Neural cell (in vitro differentiated cells): ENCODE results near the gene SCGB1C1. TPM values are rescaled to one million over a fixed set of nuclear protein-coding genes. Genes with fewer than 3 reads are reported as not detected.
A peak's percentile ranks its signal among the peaks of the same experiment; 100 is the strongest.

Experiments used
- H2AFZ ChIP-seq: fragments of 200-600, 300-800 bp; sonication (generic), shearing (Covaris generic); 2 replicates; pipeline ENCODE4 v1.6.0; 2014; ENCODE audit warnings: low read depth, mild to moderate bottlenecking, antibody characterized with exemption, low read length, moderate library complexity
- H3F3A ChIP-seq: fragments of 200-600 bp; shearing (Covaris generic); 2 replicates; pipeline ENCODE4 v1.6.1; 2016; ENCODE audit warnings: mild to moderate bottlenecking, moderate library complexity, mixed read lengths, antibody characterized with exemption, low read length; ENCODE audit not compliant: insufficient read depth, poor library complexity, severe bottlenecking
- H3K27ac ChIP-seq: fragments of 200-600, 300-800 bp; sonication (generic), shearing (Covaris generic); 2 replicates; pipeline ENCODE4 v1.5.1; 2014; ENCODE audit warnings: mild to moderate bottlenecking, low read length, moderate library complexity
- H3K27me3 ChIP-seq: fragments of 300-800, 200-600 bp; sonication (generic), shearing (Covaris generic); 2 replicates; pipeline ENCODE4 v1.6.0; 2014; ENCODE audit warnings: mild to moderate bottlenecking, low read depth, low read length, moderate library complexity; ENCODE audit not compliant: insufficient read depth
- H3K36me3 ChIP-seq: fragments of 300-800, 200-600 bp; sonication (generic), shearing (Covaris generic); 2 replicates; pipeline ENCODE4 v1.5.1; 2014; ENCODE audit warnings: mild to moderate bottlenecking, antibody characterized with exemption, low read length, moderate library complexity; ENCODE audit not compliant: insufficient read depth
- H3K4me2 ChIP-seq: fragments of 300-800, 200-600 bp; sonication (generic), shearing (Covaris generic); 2 replicates; pipeline ENCODE4 v1.6.0; 2014; ENCODE audit warnings: mild to moderate bottlenecking, low read length
- H3K4me3 ChIP-seq: fragments of 300-800, 200-600 bp; sonication (generic), shearing (Covaris generic); 2 replicates; pipeline ENCODE4 v1.5.1; 2014; ENCODE audit warnings: mild to moderate bottlenecking, low read length, moderate library complexity
- H3K79me2 ChIP-seq: fragments of 200-600 bp; shearing (Covaris generic); replicated peaks from 2 replicates; pipeline ENCODE4 v1.6.0; 2014; ENCODE audit warnings: mild to moderate bottlenecking, low read length, moderate library complexity; ENCODE audit not compliant: insufficient read depth
- H3K9ac ChIP-seq: fragments of 300-800, 200-600 bp; sonication (generic), shearing (Covaris generic); 2 replicates; pipeline ENCODE4 v1.6.1; 2016; ENCODE audit warnings: mild to moderate bottlenecking, low read length, mixed read lengths
- H3K9me2 ChIP-seq: fragments of 200-600 bp; shearing (Covaris generic); 2 replicates; pipeline ENCODE4 v1.6.1; 2016; ENCODE audit warnings: mild to moderate bottlenecking, low read length, mixed read lengths; ENCODE audit not compliant: insufficient read depth
- H3K9me3 ChIP-seq: fragments of 200-600, 300-800 bp; sonication (generic), shearing (Covaris generic); 2 replicates; pipeline ENCODE4 v1.6.1; 2016; ENCODE audit warnings: mild to moderate bottlenecking, mixed run types, low read length, moderate library complexity, mixed read lengths
- H4K20me1 ChIP-seq: fragments of 200-600 bp; shearing (Covaris generic); 2 replicates; pipeline ENCODE4 v1.6.1; 2016; ENCODE audit warnings: mild to moderate bottlenecking, mixed run types; ENCODE audit not compliant: insufficient read depth
- EP300 ChIP-seq: fragments of 450-650 bp; conservative IDR thresholded peaks from 2 replicates; pipeline ENCODE4 v1.6.1; 2014; ENCODE audit warnings: antibody characterized with exemption, mild to moderate bottlenecking, moderate library complexity; ENCODE audit not compliant: poor library complexity, severe bottlenecking
- EZH2 ChIP-seq: fragments of 200-600, 300-800 bp; shearing (Covaris generic), sonication (generic); IDR thresholded peaks from 2 replicates; pipeline ENCODE4 v1.6.1; 2014; ENCODE audit warnings: antibody characterized with exemption, low read length, borderline replicate concordance, mild to moderate bottlenecking; ENCODE audit not compliant: insufficient read depth, poor library complexity, severe bottlenecking
- MXI1 ChIP-seq: fragments of 450-650 bp; conservative IDR thresholded peaks from 2 replicates; pipeline ENCODE4 v1.6.1; 2014; ENCODE audit warnings: antibody characterized with exemption, mild to moderate bottlenecking; ENCODE audit not compliant: poor library complexity, severe bottlenecking
- POLR2AphosphoS5 ChIP-seq: IDR thresholded peaks from 2 replicates; pipeline ENCODE4 v1.6.1; 2012
- RAD21 ChIP-seq: fragments of 450-650 bp; conservative IDR thresholded peaks from 2 replicates; pipeline ENCODE4 v1.6.1; 2014; ENCODE audit warnings: antibody characterized with exemption, mild to moderate bottlenecking, moderate library complexity
- SMC3 ChIP-seq: fragments of 450-650 bp; conservative IDR thresholded peaks from 2 replicates; pipeline ENCODE4 v1.6.1; 2014; ENCODE audit warnings: antibody characterized with exemption, mild to moderate bottlenecking, moderate library complexity; ENCODE audit not compliant: poor library complexity
- TAF1 ChIP-seq: IDR thresholded peaks from 2 replicates; pipeline ENCODE4 v1.6.1; 2012; ENCODE audit warnings: low read depth
- polyA plus RNA-seq: library from polyadenylated mRNA; depleted of rRNA; stranded (reverse); fragments of >200 nt; gene quantifications from 2 replicates; pipeline ENCODE4 v1.2.3, GENCODE V29; 2014
- TF ChIP-seq, protein P1 (sequence below): IDR thresholded peaks from 2 replicates; pipeline ENCODE4 v1.6.1; 2012; ENCODE audit warnings: borderline replicate concordance
- TF ChIP-seq, protein P2 (sequence below): fragments of 450-650 bp; IDR thresholded peaks from 2 replicates; pipeline ENCODE4 v1.5.1; 2014; ENCODE audit warnings: antibody characterized with exemption, mild to moderate bottlenecking, moderate library complexity; ENCODE audit not compliant: poor library complexity, severe bottlenecking

Gene SCGB1C1
- polyA plus RNA-seq, 1 donor from 2014 or later: not detected

DNA sequence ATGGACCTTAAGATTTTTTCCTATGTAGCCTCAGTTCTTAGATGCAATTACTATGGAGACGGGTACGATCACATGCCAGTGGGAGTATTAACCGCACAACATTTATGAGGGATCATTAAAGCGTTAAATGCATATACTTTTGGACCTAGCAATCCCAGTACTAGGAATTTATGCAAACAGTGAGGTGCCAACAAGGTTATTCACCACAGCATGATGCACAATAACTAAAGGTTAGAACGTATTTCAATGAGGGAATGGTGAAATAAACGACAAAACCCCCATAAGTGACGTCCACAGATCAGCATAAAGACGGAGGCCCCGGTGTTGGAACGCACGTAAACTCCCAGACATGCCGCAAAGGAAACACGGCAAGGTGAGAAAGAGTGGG lies 42.7 kb downstream of the SCGB1C1 start:
- Histone ChIP-seq H3K27me3 (no peaks in the 10 kb centered on the region), H4K20me1 (no peaks in the 10 kb centered on the region), H3K4me3 (peak overlapping the region; percentile 94), H2AFZ (peak overlapping the region; percentile 69), H3K4me2 (peak overlapping the region; percentile 100), H3K9ac (peak overlapping the region; percentile 87), H3K27ac (peak overlapping the region; percentile 83), H3F3A (no peaks in the 10 kb centered on the region), H3K79me2 (peaks cover 27% of the 10 kb centered on the region), H3K9me2 (no peaks in the 10 kb centered on the region), H3K9me3 (no peaks in the 10 kb centered on the region), H3K36me3 (no peaks in the 10 kb centered on the region)
- TF ChIP-seq POLR2AphosphoS5 (no peak), EP300 (no peak), EZH2 (no peak), RAD21 (peak; percentile 31), SMC3 (peak; percentile 46)

DNA sequence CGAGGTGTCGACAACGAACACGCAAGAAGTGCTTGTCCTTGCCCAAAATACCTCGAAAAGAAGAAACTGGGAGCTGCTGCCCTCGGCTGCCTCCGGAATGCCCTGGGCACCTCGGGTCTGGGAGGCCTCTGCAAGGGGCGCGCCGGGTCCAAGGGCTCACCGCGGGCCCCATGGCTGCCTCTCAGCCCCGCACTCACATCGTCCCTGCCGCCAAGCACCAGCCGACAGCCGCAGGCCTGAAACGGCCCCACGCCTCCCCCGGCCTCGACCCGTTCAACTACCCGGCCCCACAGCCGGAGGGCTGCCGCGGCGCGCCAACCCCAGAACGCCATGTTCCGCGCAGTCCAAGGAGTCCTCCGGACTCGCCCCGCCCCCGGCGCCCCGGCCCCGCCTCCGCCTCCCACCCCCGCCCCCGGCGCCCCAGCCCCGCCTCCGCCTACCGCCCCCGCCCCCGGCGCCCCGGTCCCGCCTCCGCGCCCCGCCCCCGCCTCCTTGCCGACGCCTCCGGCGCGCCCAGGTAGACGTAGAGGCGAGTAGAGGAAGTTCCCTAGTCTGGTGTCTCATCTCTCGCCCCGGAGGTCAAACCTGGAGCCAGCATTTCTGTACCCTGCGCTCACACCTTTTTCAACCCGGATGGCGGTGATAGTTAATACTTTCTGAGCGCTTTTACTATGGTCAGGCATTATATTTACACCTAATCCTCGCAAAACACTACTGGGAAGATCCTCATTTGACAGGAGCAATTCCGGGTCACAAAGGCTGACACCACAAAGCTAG lies 43.3 kb downstream of the SCGB1C1 start, which contains the start of gene SIRT3:
SIRT3 (minus strand) TSS at position 346 of the 777 bp plus-strand sequence; CDS start at position 332, 14 bp downstream.
- Histone ChIP-seq H4K20me1 (no peaks in the 10 kb centered on the region), H3K36me3 (no peaks in the 10 kb centered on the region), H3K9ac (peak within 1 kb of the TSS; percentile 93), H3K9me3 (no peaks in the 10 kb centered on the region), H3K9me2 (no peaks in the 10 kb centered on the region), H3K79me2 (peaks cover 27% of the 10 kb centered on the region), H3K27me3 (no peaks in the 10 kb centered on the region), H3F3A (no peaks in the 10 kb centered on the region), H3K27ac (peak within 1 kb of the TSS; percentile 88), H2AFZ (peak within 1 kb of the TSS; percentile 78), H3K4me3 (peak within 1 kb of the TSS; percentile 94), H3K4me2 (peak within 1 kb of the TSS; percentile 100)
- TF ChIP-seq TAF1: peak; percentile 75
- peak; percentile 74 for TF ChIP-seq POLR2AphosphoS5
- TF ChIP-seq RAD21: no peak
- TF ChIP-seq EP300: no peak
- TF ChIP-seq, protein P1, sequence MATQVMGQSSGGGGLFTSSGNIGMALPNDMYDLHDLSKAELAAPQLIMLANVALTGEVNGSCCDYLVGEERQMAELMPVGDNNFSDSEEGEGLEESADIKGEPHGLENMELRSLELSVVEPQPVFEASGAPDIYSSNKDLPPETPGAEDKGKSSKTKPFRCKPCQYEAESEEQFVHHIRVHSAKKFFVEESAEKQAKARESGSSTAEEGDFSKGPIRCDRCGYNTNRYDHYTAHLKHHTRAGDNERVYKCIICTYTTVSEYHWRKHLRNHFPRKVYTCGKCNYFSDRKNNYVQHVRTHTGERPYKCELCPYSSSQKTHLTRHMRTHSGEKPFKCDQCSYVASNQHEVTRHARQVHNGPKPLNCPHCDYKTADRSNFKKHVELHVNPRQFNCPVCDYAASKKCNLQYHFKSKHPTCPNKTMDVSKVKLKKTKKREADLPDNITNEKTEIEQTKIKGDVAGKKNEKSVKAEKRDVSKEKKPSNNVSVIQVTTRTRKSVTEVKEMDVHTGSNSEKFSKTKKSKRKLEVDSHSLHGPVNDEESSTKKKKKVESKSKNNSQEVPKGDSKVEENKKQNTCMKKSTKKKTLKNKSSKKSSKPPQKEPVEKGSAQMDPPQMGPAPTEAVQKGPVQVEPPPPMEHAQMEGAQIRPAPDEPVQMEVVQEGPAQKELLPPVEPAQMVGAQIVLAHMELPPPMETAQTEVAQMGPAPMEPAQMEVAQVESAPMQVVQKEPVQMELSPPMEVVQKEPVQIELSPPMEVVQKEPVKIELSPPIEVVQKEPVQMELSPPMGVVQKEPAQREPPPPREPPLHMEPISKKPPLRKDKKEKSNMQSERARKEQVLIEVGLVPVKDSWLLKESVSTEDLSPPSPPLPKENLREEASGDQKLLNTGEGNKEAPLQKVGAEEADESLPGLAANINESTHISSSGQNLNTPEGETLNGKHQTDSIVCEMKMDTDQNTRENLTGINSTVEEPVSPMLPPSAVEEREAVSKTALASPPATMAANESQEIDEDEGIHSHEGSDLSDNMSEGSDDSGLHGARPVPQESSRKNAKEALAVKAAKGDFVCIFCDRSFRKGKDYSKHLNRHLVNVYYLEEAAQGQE: no peak
- peak; percentile 78 for TF ChIP-seq MXI1
- TF ChIP-seq, protein P2, sequence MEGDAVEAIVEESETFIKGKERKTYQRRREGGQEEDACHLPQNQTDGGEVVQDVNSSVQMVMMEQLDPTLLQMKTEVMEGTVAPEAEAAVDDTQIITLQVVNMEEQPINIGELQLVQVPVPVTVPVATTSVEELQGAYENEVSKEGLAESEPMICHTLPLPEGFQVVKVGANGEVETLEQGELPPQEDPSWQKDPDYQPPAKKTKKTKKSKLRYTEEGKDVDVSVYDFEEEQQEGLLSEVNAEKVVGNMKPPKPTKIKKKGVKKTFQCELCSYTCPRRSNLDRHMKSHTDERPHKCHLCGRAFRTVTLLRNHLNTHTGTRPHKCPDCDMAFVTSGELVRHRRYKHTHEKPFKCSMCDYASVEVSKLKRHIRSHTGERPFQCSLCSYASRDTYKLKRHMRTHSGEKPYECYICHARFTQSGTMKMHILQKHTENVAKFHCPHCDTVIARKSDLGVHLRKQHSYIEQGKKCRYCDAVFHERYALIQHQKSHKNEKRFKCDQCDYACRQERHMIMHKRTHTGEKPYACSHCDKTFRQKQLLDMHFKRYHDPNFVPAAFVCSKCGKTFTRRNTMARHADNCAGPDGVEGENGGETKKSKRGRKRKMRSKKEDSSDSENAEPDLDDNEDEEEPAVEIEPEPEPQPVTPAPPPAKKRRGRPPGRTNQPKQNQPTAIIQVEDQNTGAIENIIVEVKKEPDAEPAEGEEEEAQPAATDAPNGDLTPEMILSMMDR: peak; percentile 57
- TF ChIP-seq EZH2: no peak
- TF ChIP-seq SMC3: peak; percentile 3
